ENCODE data around the gene DYNC2LI1.

The DYNC2LI1 gene

DNA sequence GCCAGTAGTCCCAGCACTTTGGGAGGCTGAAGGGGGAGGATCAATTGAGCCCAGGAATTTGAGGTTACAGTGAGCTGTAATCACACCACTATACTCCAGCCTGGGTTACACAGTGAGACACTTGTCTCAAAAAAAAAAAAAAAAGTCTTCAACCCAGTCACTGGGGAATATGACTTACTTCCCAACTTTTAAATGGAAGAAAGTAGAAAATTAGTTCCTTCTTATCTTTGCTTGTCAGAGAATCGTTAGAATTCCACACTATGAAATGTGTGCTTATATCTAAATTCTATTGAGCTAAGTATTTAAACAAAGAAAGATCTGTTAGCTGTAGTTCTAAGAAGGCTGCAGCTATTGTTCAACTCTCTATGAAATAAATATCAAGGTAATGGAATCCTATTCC, 22.4 kb downstream of the DYNC2LI1 start:
- TF ChIP-seq TAF1 (IDR thresholded peaks at IDR 0.05; ENCODE audit: low read depth) (no peak), EP300 (IDR thresholded peaks at IDR 0.05; ENCODE audit: borderline replicate concordance) (no peak), CREB1 (IDR thresholded peaks at IDR 0.05; ENCODE audit: low read depth) (no peak), CEBPB (IDR thresholded peaks at IDR 0.05) (no peak), FOXM1 (IDR thresholded peaks at IDR 0.05; ENCODE audit: borderline replicate concordance, low read depth) (no peak), NFIC (IDR thresholded peaks at IDR 0.05) (no peak), TCF12 (IDR thresholded peaks at IDR 0.05; ENCODE audit: low read depth) (no peak), EGR1 (IDR thresholded peaks at IDR 0.05) (no peak), YY1 (IDR thresholded peaks at IDR 0.05; ENCODE audit: low read depth) (no peak), RAD21 (IDR thresholded peaks at IDR 0.05; ENCODE audit: low read depth) (no peak), ZBTB7A (IDR thresholded peaks at IDR 0.05; ENCODE audit: low read depth) (no peak)
- TF ChIP-seq, protein P1, sequence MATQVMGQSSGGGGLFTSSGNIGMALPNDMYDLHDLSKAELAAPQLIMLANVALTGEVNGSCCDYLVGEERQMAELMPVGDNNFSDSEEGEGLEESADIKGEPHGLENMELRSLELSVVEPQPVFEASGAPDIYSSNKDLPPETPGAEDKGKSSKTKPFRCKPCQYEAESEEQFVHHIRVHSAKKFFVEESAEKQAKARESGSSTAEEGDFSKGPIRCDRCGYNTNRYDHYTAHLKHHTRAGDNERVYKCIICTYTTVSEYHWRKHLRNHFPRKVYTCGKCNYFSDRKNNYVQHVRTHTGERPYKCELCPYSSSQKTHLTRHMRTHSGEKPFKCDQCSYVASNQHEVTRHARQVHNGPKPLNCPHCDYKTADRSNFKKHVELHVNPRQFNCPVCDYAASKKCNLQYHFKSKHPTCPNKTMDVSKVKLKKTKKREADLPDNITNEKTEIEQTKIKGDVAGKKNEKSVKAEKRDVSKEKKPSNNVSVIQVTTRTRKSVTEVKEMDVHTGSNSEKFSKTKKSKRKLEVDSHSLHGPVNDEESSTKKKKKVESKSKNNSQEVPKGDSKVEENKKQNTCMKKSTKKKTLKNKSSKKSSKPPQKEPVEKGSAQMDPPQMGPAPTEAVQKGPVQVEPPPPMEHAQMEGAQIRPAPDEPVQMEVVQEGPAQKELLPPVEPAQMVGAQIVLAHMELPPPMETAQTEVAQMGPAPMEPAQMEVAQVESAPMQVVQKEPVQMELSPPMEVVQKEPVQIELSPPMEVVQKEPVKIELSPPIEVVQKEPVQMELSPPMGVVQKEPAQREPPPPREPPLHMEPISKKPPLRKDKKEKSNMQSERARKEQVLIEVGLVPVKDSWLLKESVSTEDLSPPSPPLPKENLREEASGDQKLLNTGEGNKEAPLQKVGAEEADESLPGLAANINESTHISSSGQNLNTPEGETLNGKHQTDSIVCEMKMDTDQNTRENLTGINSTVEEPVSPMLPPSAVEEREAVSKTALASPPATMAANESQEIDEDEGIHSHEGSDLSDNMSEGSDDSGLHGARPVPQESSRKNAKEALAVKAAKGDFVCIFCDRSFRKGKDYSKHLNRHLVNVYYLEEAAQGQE (IDR thresholded peaks at IDR 0.05; ENCODE audit: low read depth), result no peak

DNA sequence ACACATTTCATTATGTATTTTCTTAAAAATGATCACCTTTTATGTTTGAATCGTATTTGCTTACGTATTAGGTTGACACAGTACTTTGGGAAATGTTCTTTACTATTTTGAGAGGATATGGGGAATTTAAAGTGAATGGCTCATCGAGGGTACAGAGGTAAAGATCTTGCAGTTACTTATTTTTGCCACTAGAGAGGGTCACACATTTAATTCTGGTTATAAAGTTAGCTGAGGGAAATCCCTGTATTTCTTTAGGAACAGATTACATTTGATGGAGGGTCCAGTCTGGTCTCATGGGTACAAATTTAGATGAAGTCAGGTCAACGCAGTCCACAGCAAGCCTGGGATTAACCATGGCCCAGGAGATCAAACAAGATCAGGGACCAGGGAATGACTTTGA, 24.5 kb downstream of the DYNC2LI1 start:
- TF ChIP-seq TCF12 (IDR thresholded peaks at IDR 0.05; ENCODE audit: low read depth), result no peak
- no peak for TF ChIP-seq TEAD4 (IDR thresholded peaks at IDR 0.05)
- TF ChIP-seq, protein P2, sequence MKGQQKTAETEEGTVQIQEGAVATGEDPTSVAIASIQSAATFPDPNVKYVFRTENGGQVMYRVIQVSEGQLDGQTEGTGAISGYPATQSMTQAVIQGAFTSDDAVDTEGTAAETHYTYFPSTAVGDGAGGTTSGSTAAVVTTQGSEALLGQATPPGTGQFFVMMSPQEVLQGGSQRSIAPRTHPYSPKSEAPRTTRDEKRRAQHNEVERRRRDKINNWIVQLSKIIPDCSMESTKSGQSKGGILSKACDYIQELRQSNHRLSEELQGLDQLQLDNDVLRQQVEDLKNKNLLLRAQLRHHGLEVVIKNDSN (IDR thresholded peaks at IDR 0.05), result no peak
- no peak for TF ChIP-seq FOXM1 (IDR thresholded peaks at IDR 0.05; ENCODE audit: borderline replicate concordance, low read depth)
- TF ChIP-seq ZBTB7A (IDR thresholded peaks at IDR 0.05; ENCODE audit: low read depth), result no peak
- TF ChIP-seq YY1 (IDR thresholded peaks at IDR 0.05; ENCODE audit: low read depth), result no peak
- TF ChIP-seq, protein P1 (IDR thresholded peaks at IDR 0.05; ENCODE audit: low read depth), result no peak
- no peak for TF ChIP-seq CEBPB (IDR thresholded peaks at IDR 0.05)
- no peak for TF ChIP-seq CREB1 (IDR thresholded peaks at IDR 0.05; ENCODE audit: low read depth)
- TF ChIP-seq RAD21 (IDR thresholded peaks at IDR 0.05; ENCODE audit: low read depth), result no peak

DNA sequence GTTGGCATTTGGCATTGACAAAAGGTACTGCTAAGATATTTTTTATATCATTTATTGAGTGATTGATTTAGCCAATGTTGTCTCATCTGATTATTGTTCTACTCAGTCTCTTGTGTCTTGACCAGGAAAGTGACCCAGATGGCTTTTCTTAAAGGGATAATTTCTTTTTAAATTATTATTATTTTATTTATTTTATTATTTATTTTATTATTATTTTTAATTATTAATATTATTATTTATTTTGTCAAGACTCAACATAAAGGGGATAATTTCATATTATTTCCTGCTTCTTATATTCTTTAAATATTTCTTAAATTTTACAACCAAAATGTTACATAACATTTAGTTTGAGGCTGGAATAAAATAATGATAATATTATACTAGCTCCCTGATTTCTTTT, 27.1 kb downstream of the DYNC2LI1 start:
- TF ChIP-seq EGR1 (IDR thresholded peaks at IDR 0.05), result no peak

DNA sequence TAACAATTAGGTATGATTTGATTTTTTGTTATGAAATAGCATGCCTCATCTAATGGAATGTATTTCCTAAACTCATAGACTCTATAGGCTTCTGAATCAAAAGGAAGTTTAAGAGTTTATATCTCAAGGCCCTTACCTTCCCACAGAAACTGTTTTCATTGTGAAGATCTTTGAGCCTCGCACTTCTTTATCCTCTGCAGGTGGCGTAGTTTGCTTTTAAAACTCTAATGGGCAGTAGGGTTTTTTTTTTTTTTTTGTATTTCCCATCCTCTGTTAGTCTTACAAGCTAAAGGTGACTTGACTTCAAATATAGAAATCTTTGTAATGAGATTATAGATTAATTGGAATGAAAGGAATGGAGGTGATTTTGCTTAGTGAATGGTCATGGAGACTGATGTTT, 28.3 kb downstream of the DYNC2LI1 start:
- TF ChIP-seq NFIC (IDR thresholded peaks at IDR 0.05) (no peak), ZBTB7A (IDR thresholded peaks at IDR 0.05; ENCODE audit: low read depth) (no peak), EGR1 (IDR thresholded peaks at IDR 0.05) (no peak), TAF1 (IDR thresholded peaks at IDR 0.05; ENCODE audit: low read depth) (no peak), TEAD4 (IDR thresholded peaks at IDR 0.05) (no peak), FOXM1 (IDR thresholded peaks at IDR 0.05; ENCODE audit: borderline replicate concordance, low read depth) (no peak), RAD21 (IDR thresholded peaks at IDR 0.05; ENCODE audit: low read depth) (no peak), YY1 (IDR thresholded peaks at IDR 0.05; ENCODE audit: low read depth) (no peak), CEBPB (IDR thresholded peaks at IDR 0.05) (no peak), TCF12 (IDR thresholded peaks at IDR 0.05; ENCODE audit: low read depth) (no peak), CREB1 (IDR thresholded peaks at IDR 0.05; ENCODE audit: low read depth) (no peak), EP300 (IDR thresholded peaks at IDR 0.05; ENCODE audit: borderline replicate concordance) (no peak)
- TF ChIP-seq, protein P2 (IDR thresholded peaks at IDR 0.05), result no peak
- TF ChIP-seq, protein P3, sequence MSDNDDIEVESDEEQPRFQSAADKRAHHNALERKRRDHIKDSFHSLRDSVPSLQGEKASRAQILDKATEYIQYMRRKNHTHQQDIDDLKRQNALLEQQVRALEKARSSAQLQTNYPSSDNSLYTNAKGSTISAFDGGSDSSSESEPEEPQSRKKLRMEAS (IDR thresholded peaks at IDR 0.05), result no peak
- TF ChIP-seq, protein P1 (IDR thresholded peaks at IDR 0.05; ENCODE audit: low read depth), result no peak

DNA sequence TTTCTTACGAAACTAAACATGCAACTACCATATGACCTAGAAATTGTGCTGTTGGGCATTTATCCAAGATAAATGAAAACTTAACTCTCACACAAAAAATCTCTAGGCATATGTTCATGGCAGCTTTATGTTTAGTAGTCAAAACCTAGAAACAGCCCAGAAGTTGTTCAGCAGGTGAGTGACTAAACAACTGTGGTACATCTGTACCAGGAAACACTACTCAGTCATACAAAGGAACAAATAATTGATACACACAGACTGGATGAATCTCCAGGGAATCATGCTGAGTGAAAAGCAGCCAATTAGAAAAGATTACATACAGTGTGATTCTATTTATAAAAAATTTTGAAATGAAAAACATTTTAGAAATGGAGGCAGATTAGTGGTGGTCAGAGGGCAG, 29.3 kb downstream of the DYNC2LI1 start:
- TF ChIP-seq TEAD4 (IDR thresholded peaks at IDR 0.05) (no peak), CEBPB (IDR thresholded peaks at IDR 0.05) (no peak), ZBTB7A (IDR thresholded peaks at IDR 0.05; ENCODE audit: low read depth) (no peak), NFIC (IDR thresholded peaks at IDR 0.05) (no peak), CREB1 (IDR thresholded peaks at IDR 0.05; ENCODE audit: low read depth) (no peak), EGR1 (IDR thresholded peaks at IDR 0.05) (no peak), TCF12 (IDR thresholded peaks at IDR 0.05; ENCODE audit: low read depth) (no peak)
- TF ChIP-seq, protein P2 (IDR thresholded peaks at IDR 0.05), result no peak
